Suppressor macrophage treated with lipopolysaccharide for 4 hours (primary cell): ENCODE measurements around the gene MTUS2.
"Not testable (repeated sequence)": the region's sequence is repeated elsewhere in the genome, so short reads cannot be mapped to it uniquely, and the experiment has no call there.

Source experiments
- DNase-seq: peaks from one replicate; pipeline ENCODE4 v3.0.0-alpha.2; 2020

MTUS2 gene

GRCh38 chr13:28964803-28965202 is 144.7 kb downstream of the MTUS2 start:
- no peak for DNase-seq

DNA sequence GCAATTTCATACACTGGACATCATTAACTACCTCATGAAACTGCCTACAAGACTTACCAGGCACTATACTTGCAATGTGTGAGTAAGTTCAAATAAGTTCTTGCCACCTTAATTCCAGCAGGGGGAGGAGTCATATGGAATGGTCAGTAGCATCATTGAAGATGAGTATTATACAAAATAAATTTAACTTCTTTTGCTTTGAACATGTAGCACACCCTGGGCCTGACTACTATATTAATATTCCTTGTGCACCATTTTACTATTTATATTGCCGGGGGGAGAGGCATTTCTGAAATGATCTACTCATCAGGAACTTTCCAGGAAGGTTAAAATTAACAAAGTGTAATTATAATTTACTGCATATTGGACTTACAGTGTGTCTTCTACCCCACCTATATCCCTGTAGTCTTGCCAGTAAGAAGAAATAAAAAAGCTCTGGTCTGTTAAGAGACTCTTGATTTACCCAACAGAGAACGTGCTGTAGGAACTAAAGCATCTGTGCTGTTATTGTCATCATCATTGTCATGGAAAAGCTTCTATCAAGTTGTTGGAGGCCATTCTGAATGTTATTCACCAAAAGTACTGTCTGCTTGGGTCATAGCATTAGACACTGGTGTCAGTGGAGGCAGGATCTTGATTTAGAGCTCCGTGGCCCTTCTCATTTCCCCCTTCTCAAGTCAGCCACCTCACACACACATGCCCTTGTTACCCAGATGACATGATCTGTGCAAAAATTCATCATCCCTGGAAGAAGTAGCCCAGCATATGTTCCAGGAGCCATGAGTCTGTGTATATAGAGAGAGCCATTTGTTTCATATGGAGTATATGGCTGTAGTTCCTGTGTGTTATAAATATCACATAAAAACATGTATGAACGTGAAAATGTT is 147.1 kb downstream of the MTUS2 start:
- DNase-seq, result no peak

- DNase-seq, result no peak
Observed at GRCh38 chr13:28976195-28976594, 156.1 kb downstream of the MTUS2 start.

GRCh38 chr13:28976636-28977035 is 156.5 kb downstream of the MTUS2 start:
- DNase-seq, result no peak

DNA sequence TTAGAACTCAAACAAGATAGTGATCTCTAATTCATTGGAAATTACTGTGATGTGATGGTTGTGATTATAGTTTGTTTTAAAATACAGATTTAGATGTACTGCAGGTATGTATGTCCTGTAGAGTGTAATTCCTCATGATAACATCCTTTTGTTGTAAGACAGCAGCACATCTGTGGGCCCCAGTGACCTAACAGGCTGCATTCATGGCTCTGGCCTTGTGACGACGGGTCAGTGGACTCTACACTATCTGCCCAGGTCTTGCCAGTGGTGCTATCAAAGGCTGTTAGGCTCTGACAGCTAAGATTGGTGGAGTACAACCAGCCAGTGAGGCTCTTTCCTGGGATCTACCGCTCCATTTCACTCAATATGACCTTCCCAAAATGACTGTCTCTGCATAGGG is 158.4 kb downstream of the MTUS2 start:
- no peak for DNase-seq

GRCh38 chr13:28981530-28981929 is 161.4 kb downstream of the MTUS2 start:
- DNase-seq, result no peak

- DNase-seq, result no peak
Observed at GRCh38 chr13:28983641-28984040, 163.5 kb downstream of the MTUS2 start.

DNA sequence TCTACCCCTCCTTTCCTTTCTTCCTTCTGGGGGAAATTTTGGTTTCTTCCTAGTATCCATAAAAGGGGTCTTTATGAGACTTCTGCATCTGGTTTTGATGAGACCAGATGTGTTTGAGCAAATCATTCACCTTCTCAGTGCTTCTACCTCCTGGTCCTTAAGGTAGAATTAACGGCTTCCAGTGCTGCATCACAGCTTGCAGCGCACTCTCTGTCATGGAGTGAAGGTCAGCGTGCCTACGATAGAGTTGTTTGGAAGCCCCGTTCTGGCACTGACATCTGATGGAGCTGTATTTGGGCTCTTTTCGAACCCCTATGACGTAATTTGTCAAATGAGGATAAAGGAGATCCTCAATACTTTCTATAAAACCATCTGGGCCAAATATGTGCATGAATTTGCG is 164.2 kb downstream of the MTUS2 start:
- no peak for DNase-seq

- no peak for DNase-seq
Observed at GRCh38 chr13:28984825-28985224, 164.7 kb downstream of the MTUS2 start.

- not testable (repeated sequence) for DNase-seq
Observed at GRCh38 chr13:28990378-28990777, 170.2 kb downstream of the MTUS2 start.

DNA sequence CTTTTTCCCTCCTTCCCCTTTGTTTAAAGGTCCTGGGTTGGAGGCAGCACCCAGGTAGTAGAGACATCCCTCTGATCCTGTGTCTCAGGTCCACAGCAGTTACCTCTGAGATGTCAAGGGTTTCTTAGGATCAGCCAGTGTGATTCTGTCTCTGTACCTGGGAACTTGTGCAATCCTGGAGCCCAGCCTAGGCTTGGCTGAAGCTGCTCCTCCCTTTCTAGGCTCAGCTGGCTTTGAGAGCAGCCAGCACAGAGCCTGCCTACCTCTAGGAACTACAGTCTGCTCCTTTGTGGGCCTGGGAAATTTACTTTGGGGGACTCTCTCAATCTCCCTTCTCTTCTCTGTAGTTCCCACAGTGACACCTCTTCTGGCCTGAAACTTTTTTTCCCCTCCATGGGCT is 171.6 kb downstream of the MTUS2 start:
- no peak for DNase-seq

DNA sequence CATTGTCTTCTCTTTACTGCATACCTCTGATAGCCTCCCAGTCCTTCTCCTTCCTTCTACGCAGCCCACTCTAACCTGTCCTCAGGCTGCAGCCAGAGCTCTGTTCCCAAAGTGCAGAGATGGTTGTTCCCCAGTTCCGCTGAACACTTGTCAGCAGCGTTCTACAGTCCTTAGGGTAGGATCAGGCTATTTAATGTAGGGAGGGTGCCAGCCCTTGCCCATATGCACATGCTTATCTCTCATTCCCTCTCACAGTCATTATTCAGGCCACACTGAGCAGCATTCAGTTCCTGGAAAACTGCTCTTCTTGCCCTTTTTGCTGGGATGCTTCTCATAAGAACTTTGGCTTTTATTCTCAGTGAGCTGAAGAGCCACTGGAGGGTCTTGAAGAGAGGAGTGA is 180.7 kb downstream of the MTUS2 start:
- DNase-seq, result no peak

DNA sequence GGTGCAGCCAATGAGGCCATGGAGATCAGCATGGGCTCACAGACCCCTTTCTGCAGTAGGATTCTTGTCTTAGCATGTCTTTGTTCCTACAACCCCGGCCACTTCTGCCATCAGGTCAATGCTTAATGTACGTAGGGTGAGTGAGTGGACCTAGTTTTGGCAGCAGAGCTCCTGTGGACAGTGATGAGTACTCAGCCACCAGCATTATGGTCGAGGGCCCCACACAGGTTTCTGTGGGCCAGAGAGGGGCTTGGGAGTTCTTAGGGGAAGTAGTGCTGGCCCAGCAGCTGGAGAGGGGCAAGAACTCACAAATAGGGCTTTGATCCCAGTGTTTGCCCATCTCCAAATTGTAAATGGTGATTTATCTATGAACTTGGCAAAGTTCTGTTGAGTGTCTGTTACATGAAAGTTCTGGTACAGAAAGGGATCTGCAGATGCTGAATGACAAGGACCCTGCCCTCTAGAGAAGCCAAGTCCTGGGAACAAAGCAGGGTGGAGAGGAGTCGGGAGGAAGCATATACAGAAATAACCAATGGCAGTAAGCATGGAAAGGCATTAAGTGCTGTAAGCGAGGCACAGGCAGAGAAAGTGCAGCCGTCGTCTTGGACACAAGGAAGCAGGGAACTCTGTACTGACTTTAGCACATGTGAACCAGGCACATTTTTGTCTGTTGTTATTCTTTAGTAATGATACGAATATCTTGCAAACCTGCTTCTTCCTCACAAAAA is 185.1 kb downstream of the MTUS2 start:
- no peak for DNase-seq

GRCh38 chr13:29005763-29006120 is 185.6 kb downstream of the MTUS2 start:
- no peak for DNase-seq

GRCh38 chr13:29006359-29006850 is 186.3 kb downstream of the MTUS2 start:
- DNase-seq, result no peak

- DNase-seq, result no peak
Observed at GRCh38 chr13:29008296-29008695, 188.2 kb downstream of the MTUS2 start.

DNA sequence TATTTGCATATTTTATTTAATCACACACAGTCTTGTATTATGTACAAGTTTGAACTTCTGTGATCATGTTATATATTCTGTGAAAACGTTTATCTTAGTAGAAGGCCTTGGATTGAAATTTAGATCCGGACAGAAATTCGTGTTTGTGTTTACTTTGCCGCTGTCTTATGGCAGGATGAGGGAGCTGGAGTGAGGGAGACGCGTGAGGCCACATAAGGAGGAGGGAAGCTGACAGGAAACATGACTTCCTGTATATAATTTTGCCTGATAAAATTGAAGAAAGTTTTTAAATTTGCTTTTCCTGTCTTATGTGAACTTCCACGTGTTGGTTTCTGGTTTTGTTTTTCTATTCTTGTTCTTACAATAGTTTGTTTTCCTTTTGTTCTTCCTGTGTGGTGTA is 200.2 kb downstream of the MTUS2 start:
- no peak for DNase-seq

DNA sequence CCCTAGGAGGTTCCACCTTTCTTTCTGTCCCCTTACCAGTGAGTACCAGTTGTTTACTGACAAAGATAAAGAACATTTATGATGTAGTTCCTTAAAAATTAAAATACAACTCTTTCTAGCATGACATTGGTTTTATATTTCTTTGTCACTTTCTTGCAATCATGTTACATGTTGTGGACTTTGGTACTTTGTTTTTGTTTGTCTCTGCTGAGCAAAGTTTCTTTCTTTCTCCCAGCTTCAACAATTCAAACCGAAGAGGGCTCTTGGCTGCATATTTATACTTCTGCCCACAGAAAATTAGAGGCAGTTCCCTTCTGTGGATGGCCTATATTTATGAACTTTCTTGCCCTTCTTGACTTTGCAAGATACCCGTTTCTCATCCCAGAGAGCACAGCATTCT is 201.2 kb downstream of the MTUS2 start:
- no peak for DNase-seq

DNA sequence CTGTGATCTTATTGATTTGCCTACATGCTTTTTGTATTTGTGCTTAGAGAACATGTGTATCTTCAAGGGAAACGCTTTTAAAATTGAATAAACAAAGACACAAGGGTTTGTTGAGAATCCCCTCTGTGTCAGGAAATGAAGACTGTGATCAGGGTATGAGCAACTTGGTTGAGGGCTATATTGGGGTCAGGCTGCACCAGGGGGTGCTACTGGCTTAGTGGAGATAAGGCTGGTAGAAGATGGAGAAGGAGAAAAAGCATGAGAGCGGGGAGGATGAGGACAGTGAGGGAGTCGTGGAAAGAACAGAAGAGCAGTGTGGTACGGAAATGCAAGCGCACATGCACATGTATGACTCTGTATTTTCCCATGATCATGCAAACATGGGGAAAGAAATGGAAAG is 201.6 kb downstream of the MTUS2 start:
- no peak for DNase-seq

DNA sequence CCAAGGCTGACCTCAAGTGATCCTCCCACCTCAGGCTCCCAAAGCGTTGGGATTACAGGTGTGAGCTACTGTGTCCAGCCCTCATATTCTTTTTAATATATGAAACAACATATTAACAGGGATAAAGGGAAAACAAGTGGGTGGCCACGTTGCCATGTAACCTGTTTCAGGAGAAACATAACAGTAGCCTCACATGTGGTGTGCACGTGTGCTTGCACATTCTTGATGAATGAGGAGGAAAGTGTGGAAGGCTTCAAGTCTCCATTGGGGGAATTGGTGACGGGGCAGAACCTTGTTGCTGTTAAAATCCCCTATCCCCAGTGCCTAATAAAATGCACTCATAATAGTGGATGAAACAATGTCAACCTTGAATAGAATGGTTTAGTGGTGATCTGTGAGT is 202.3 kb downstream of the MTUS2 start:
- DNase-seq, result no peak

GRCh38 chr13:29022968-29023367 is 202.8 kb downstream of the MTUS2 start:
- DNase-seq, result no peak

DNA sequence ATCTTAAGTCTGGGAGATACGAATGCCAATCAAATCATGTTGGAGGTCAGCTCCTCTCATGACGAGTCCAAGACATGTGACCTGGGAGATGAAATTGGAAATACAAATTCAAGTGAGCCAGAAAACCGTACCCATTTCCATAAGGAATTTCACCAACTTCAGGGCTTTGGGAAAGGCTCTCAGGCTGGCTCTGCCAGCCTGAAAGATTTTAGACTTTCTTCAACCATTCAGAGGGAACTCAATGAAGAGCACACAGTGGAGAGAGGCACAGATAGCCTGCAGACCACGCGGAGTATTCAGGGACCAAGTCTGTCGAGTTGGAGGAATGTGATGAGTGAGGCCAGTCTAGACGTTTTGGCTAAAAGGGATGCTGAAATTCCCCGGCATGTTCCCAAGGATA is 204.6 kb downstream of the MTUS2 start:
- DNase-seq, result no peak

DNA sequence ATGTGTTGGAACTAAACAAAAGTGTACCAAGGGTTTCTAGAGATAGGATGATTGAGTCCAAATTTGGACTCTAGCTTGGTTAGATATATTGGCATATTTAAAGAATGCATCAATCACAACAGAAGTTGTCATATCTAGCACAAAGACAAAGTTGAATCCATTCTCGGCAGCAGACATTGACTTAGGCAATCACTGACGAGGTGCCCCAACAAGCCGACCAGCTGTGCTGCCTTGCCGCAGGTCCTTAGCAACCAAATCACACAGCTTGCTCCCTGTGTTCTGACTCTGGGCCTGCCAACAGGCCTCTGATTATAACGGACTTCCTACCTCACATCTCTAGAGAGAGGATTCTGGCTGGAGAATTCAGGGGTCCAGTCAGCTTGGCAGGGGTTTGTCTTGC is 208.7 kb downstream of the MTUS2 start:
- DNase-seq, result no peak

DNA sequence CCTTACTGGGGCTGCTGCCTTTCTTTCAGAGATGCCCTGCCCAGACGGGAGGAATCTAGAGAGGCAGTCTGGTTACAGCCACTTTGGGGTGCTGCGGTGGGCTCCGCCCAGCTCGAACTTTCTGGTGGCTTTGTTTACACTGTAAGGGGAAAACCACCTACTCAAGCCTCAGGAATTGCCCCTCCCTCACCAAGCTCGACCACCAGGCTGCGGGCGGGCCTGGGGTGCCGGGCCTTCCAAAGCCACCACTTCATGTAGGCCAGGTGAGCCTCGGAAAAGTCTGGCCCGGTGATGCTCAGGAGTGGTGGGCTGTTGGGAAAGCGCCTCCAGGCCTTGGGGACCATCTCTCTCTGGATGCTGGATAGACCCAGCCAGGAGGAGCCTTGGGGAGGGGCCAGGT is 218.6 kb downstream of the MTUS2 start:
- DNase-seq, result no peak
